ENCODE data around the gene IQSEC2. TPM values are rescaled to one million over a fixed set of nuclear protein-coding genes. Genes with fewer than 3 reads are reported as not detected.

Gene IQSEC2
- total RNA-seq, 1 experiment from 2014 or later, result 20.7 TPM

DNA sequence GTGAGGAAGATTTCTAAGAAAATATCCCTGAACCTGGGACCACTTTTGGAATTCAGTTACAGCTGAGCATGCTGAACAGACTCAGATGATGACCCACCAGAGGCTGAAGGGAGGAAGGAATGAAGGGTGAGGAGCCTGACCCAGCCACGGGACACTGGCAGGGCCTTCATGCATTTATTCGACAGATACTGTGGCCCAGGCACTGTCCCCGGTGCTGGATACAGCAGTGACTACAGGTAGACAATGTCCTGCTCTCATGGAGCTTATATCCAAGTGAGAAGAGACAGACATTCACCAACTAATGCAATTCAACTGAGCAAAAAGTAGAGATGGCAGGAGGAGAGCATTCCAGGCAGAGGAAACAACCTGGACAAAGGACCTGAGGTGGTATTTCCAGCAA, 2.2 kb upstream of the IQSEC2 start:
- POLR2A ChIA-PET, result no interaction called here
- Histone ChIP-seq H3K9me2 (ENCODE audit: insufficient read depth) (no peaks in the 10 kb centered on the region), H3K9me3 (ENCODE audit: control insufficient read depth in 1 of 2, insufficient read depth in 1 of 2, low read depth in 1 of 2, low read length in 2 of 2) (no peaks in the 10 kb centered on the region), H2AFZ (ENCODE audit: low read depth, low read length, poor library complexity, severe bottlenecking) (no peak overlapping the region), H3K27ac (ENCODE audit: low read depth, low read length) (no peak overlapping the region), H3K79me2 (ENCODE audit: insufficient read depth, low read length) (0 out of 2 replicates have a peak, but pooled peaks cover 3% of the 10 kb centered on the region), H3K27me3 (ENCODE audit: insufficient read depth, low read length) (no peaks in the 10 kb centered on the region), H3K4me1 (ENCODE audit: control insufficient read depth in 1 of 2, insufficient read depth in 2 of 2, low read length in 2 of 2) (peaks cover 39 to 59% of the 10 kb centered on the region in 2 experiments), H3K9ac (ENCODE audit: low read length) (no peak overlapping the region), H4K20me1 (ENCODE audit: insufficient read depth) (no peaks in the 10 kb centered on the region), H3K36me3 (ENCODE audit: control insufficient read depth in 1 of 2, insufficient read depth in 2 of 2, low read length in 2 of 2) (no peaks in the 10 kb centered on the region), H3K4me2 (ENCODE audit: low read length) (no peak overlapping the region), H3K4me3 (replicated peaks in 1 of 2; ENCODE audit: low read depth in 1 of 2, low read length in 2 of 2) (no peak overlapping the region)
- RAD21 ChIA-PET (ENCODE audit: low non-redundant PET in 1 of 2, low total read pairs in 2 of 2, uncharacterized antibody in 2 of 2, unreplicated experiment in 2 of 2), result no interaction called here
- intact Hi-C loops (cut with micrococcal nuclease), result no loop called here
- no peak for DNase-seq (ENCODE audit: low read depth, low spot score)
- CTCF ChIA-PET, result interaction anchor here (1.3 to 3.3 kb wide), 3 partner anchors 10 to 58 kb away, joined by 3 to 11 read pairs (median 10); no protein-coding TSS in a partner anchor
- TF ChIP-seq, protein P1, sequence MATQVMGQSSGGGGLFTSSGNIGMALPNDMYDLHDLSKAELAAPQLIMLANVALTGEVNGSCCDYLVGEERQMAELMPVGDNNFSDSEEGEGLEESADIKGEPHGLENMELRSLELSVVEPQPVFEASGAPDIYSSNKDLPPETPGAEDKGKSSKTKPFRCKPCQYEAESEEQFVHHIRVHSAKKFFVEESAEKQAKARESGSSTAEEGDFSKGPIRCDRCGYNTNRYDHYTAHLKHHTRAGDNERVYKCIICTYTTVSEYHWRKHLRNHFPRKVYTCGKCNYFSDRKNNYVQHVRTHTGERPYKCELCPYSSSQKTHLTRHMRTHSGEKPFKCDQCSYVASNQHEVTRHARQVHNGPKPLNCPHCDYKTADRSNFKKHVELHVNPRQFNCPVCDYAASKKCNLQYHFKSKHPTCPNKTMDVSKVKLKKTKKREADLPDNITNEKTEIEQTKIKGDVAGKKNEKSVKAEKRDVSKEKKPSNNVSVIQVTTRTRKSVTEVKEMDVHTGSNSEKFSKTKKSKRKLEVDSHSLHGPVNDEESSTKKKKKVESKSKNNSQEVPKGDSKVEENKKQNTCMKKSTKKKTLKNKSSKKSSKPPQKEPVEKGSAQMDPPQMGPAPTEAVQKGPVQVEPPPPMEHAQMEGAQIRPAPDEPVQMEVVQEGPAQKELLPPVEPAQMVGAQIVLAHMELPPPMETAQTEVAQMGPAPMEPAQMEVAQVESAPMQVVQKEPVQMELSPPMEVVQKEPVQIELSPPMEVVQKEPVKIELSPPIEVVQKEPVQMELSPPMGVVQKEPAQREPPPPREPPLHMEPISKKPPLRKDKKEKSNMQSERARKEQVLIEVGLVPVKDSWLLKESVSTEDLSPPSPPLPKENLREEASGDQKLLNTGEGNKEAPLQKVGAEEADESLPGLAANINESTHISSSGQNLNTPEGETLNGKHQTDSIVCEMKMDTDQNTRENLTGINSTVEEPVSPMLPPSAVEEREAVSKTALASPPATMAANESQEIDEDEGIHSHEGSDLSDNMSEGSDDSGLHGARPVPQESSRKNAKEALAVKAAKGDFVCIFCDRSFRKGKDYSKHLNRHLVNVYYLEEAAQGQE (IDR thresholded peaks at IDR 0.05; ENCODE audit: low read depth), result no peak
- no peak for TF ChIP-seq CEBPB (IDR thresholded peaks at IDR 0.05; ENCODE audit: low read depth)
- BruUV-seq (replicated peaks), result no TSS peak
- ATAC-seq, result no peak

GRCh38 chrX:53283099-53283498, 1.7 kb upstream of the IQSEC2 start:
- H3K4me3 ChIP-seq (replicated peaks in 1 of 2; ENCODE audit: low read depth in 1 of 2, low read length in 2 of 2), result no peak overlapping the region
- no peak overlapping the region for H2AFZ ChIP-seq (ENCODE audit: low read depth, low read length, poor library complexity, severe bottlenecking)
- intact Hi-C loops (cut with micrococcal nuclease), result no loop called here
- TF ChIP-seq CTCF (IDR thresholded peaks at IDR 0.05 in 2 of 3, conservative IDR thresholded peaks at IDR 0.05 in 1 of 3; ENCODE audit: borderline replicate concordance in 1 of 3, insufficient read depth in 1 of 3, low read depth in 2 of 3, low read length in 2 of 3) (no peak), SP1 (IDR thresholded peaks at IDR 0.05; ENCODE audit: low read depth) (no peak)
- TF ChIP-seq, protein P1 (IDR thresholded peaks at IDR 0.05; ENCODE audit: low read depth), result no peak
- BruUV-seq (replicated peaks), result no TSS peak
- POLR2A ChIA-PET, result no interaction called here
- H3K9ac ChIP-seq (ENCODE audit: low read length), result no peak overlapping the region
- no peak overlapping the region for H3K4me2 ChIP-seq (ENCODE audit: low read length)
- H3K27ac ChIP-seq (ENCODE audit: low read depth, low read length), result no peak overlapping the region
- H3K27me3 ChIP-seq (ENCODE audit: insufficient read depth, low read length), result no peaks in the 10 kb centered on the region
- no peaks in the 10 kb centered on the region for H4K20me1 ChIP-seq (ENCODE audit: insufficient read depth)
- H3K9me2 ChIP-seq (ENCODE audit: insufficient read depth), result no peaks in the 10 kb centered on the region
- H3K4me1 ChIP-seq (ENCODE audit: control insufficient read depth in 1 of 2, insufficient read depth in 2 of 2, low read length in 2 of 2), result peaks cover 34 to 55% of the 10 kb centered on the region in 2 experiments
- DNase-seq (ENCODE audit: low read depth, low spot score) (no peak), ATAC-seq (no peak)
- H3K79me2 ChIP-seq (ENCODE audit: insufficient read depth, low read length), result 0 out of 2 replicates have a peak, but pooled peaks cover 3% of the 10 kb centered on the region
- CTCF ChIA-PET, result interaction anchor here (1.0 to 3.3 kb wide), 4 partner anchors 11 to 158 kb away, joined by 3 to 11 read pairs (median 6); no protein-coding TSS in a partner anchor
- RAD21 ChIA-PET (ENCODE audit: low non-redundant PET in 1 of 2, low total read pairs in 2 of 2, uncharacterized antibody in 2 of 2, unreplicated experiment in 2 of 2), result no interaction called here
- H3K9me3 ChIP-seq (ENCODE audit: control insufficient read depth in 1 of 2, insufficient read depth in 1 of 2, low read depth in 1 of 2, low read length in 2 of 2), result no peaks in the 10 kb centered on the region
- H3K36me3 ChIP-seq (ENCODE audit: control insufficient read depth in 1 of 2, insufficient read depth in 2 of 2, low read length in 2 of 2), result no peaks in the 10 kb centered on the region

Data from HCT116 (cell line).